GM18907 (cell line): ENCODE data around the gene KIF6.

Source experiments
- ATAC-seq: cut with Tn5 transposase; IDR thresholded peaks from one replicate; pipeline ENCODE4 v1.9.1; 2021; ENCODE audit warnings: mild to moderate bottlenecking, moderate library complexity; ENCODE audit not compliant: unreplicated experiment

KIF6 gene

GRCh38 chr6:39666706-39667489 is 58.3 kb downstream of the KIF6 start:
- ATAC-seq = no peak

- no peak for ATAC-seq
These were observed 59.3 kb downstream of the KIF6 start for GRCh38 chr6:39665861-39666260.

- ATAC-seq = no peak
These were observed 61.0 kb downstream of the KIF6 start for GRCh38 chr6:39664173-39664572.

GRCh38 chr6:39657355-39658135 is 67.7 kb downstream of the KIF6 start:
- ATAC-seq = no peak

GRCh38 chr6:39654121-39654520 is 71.1 kb downstream of the KIF6 start:
- no peak for ATAC-seq

GRCh38 chr6:39653612-39654011 is 71.6 kb downstream of the KIF6 start:
- ATAC-seq = no peak

GRCh38 chr6:39649996-39650395 is 75.2 kb downstream of the KIF6 start:
- no peak for ATAC-seq

GRCh38 chr6:39646751-39647420 is 78.3 kb downstream of the KIF6 start:
- no peak for ATAC-seq

GRCh38 chr6:39642270-39642669 is 82.9 kb downstream of the KIF6 start:
- no peak for ATAC-seq

GRCh38 chr6:39638126-39638822 is 86.9 kb downstream of the KIF6 start:
- ATAC-seq = no peak

GRCh38 chr6:39634646-39635341 is 90.4 kb downstream of the KIF6 start:
- ATAC-seq = no peak

- no peak for ATAC-seq
These were observed 100.0 kb downstream of the KIF6 start for GRCh38 chr6:39625209-39625608.

GRCh38 chr6:39623750-39624149 is 101.5 kb downstream of the KIF6 start:
- ATAC-seq = no peak

- no peak for ATAC-seq
These were observed 107.7 kb downstream of the KIF6 start for GRCh38 chr6:39617520-39617919.

GRCh38 chr6:39617026-39617425 is 108.2 kb downstream of the KIF6 start:
- ATAC-seq = no peak

- no peak for ATAC-seq
These were observed 109.6 kb downstream of the KIF6 start for GRCh38 chr6:39615622-39616021.

GRCh38 chr6:39614393-39614950 is 110.7 kb downstream of the KIF6 start:
- no peak for ATAC-seq

GRCh38 chr6:39610221-39610620 is 115.0 kb downstream of the KIF6 start:
- no peak for ATAC-seq

- ATAC-seq = peak; percentile 88
These were observed 116.4 kb downstream of the KIF6 start for GRCh38 chr6:39608652-39609345.
